Liver (tissue), 9 donors: Measurements from ENCODE around the gene GPBP1L1. TPM values are rescaled to one million over a fixed set of nuclear protein-coding genes. Genes with fewer than 3 reads are reported as not detected.
"Not testable (repeated sequence)": the region's sequence is repeated elsewhere in the genome, so short reads cannot be mapped to it uniquely, and the experiment has no call there.

Experiments
- DNase-seq: peaks from one replicate; pipeline ENCODE4 v3.0.0-alpha.2; 2017; ENCODE audit warnings: low spot score
- H3K27ac ChIP-seq, 2 donors: one replicate each; pipeline ENCODE4 v1.7.0; 2013; ENCODE audit warnings: inconsistent platforms in 2 of 2, low read length in 2 of 2, control low read depth in 1 of 2, low read depth in 1 of 2, mild to moderate bottlenecking in 1 of 2
- H3K27me3 ChIP-seq, 4 donors: one replicate each; pipeline versions ENCODE4 v1.6.1 to v1.7.0; 2013; ENCODE audit warnings: low read length in 3 of 4, inconsistent platforms in 1 of 4, mild to moderate bottlenecking in 1 of 4, moderate library complexity in 1 of 4; ENCODE audit not compliant: control insufficient read depth in 4 of 4, insufficient read depth in 4 of 4
- H3K36me3 ChIP-seq, 4 donors: one replicate each; pipeline versions ENCODE4 v1.6.1 to v1.7.0; 2013; ENCODE audit warnings: low read length in 3 of 4, mild to moderate bottlenecking in 3 of 4, low read depth in 1 of 4, moderate library complexity in 1 of 4; ENCODE audit not compliant: control insufficient read depth in 4 of 4, insufficient read depth in 3 of 4
- H3K4me1 ChIP-seq, 4 donors: one replicate each; pipeline versions ENCODE4 v1.6.1 to v1.7.0; 2013; ENCODE audit warnings: low read length in 3 of 4, mild to moderate bottlenecking in 3 of 4, moderate library complexity in 1 of 4; ENCODE audit not compliant: control insufficient read depth in 4 of 4, insufficient read depth in 4 of 4
- H3K4me3 ChIP-seq, 3 donors: one replicate each; pipeline versions ENCODE4 v1.6.1 to v1.7.0; 2013; ENCODE audit warnings: low read length in 3 of 3, control low read depth in 1 of 3, low read depth in 1 of 3, mild to moderate bottlenecking in 1 of 3
- H3K9ac ChIP-seq, 2 donors: one replicate each; pipeline ENCODE4 v1.7.0; 2013; ENCODE audit warnings: low read length in 2 of 2, mild to moderate bottlenecking in 2 of 2, moderate library complexity in 2 of 2, control low read depth in 1 of 2, low read depth in 1 of 2
- H3K9me3 ChIP-seq, 4 donors: one replicate each; pipeline versions ENCODE4 v1.6.1 to v1.7.0; 2013; ENCODE audit warnings: low read length in 3 of 4; ENCODE audit not compliant: control insufficient read depth in 4 of 4
- EGR1 ChIP-seq, 2 donors: IDR thresholded peaks; 2 replicates each; pipeline ENCODE4 v1.6.1; 2016 to 2018; ENCODE audit warnings: antibody characterized with exemption in 2 of 2, low read depth in 2 of 2
- FOXA1 ChIP-seq: IDR thresholded peaks from 2 replicates; pipeline ENCODE4 v1.6.1; 2016; ENCODE audit warnings: antibody characterized with exemption
- FOXA2 ChIP-seq: IDR thresholded peaks from 2 replicates; pipeline ENCODE4 v1.6.1; 2016; ENCODE audit warnings: antibody characterized with exemption
- HNF4A ChIP-seq, 2 donors: conservative IDR thresholded peaks; 2 replicates each; pipeline ENCODE4 v1.6.1; 2016; ENCODE audit warnings: antibody characterized with exemption in 2 of 2, mild to moderate bottlenecking in 2 of 2
- HNF4G ChIP-seq: IDR thresholded peaks from 2 replicates; pipeline ENCODE4 v1.6.1; 2016; ENCODE audit warnings: antibody characterized with exemption
- JUND ChIP-seq, 2 donors: IDR thresholded peaks; 2 replicates each; pipeline ENCODE4 v1.6.1; 2016; ENCODE audit warnings: antibody characterized with exemption in 2 of 2
- NR2F2 ChIP-seq: IDR thresholded peaks from 2 replicates; pipeline ENCODE4 v1.6.1; 2016; ENCODE audit warnings: antibody characterized with exemption
- RAD21 ChIP-seq, 2 donors: IDR thresholded peaks; 2 replicates each; pipeline ENCODE4 v1.6.1; 2016; ENCODE audit warnings: antibody characterized with exemption in 2 of 2, mild to moderate bottlenecking in 2 of 2
- RXRA ChIP-seq, 2 donors: IDR thresholded peaks; 2 replicates each; pipeline ENCODE4 v1.6.1; 2017 to 2018; ENCODE audit warnings: antibody characterized with exemption in 2 of 2, mild to moderate bottlenecking in 1 of 2
- SP1 ChIP-seq: IDR thresholded peaks from 2 replicates; pipeline ENCODE4 v1.6.1; 2018; ENCODE audit warnings: antibody characterized with exemption, mild to moderate bottlenecking
- TAF1 ChIP-seq: conservative IDR thresholded peaks from 2 replicates; pipeline ENCODE4 v1.6.1; 2016; ENCODE audit warnings: antibody characterized with exemption, mild to moderate bottlenecking
- YY1 ChIP-seq: IDR thresholded peaks from 2 replicates; pipeline ENCODE4 v1.6.1; 2016; ENCODE audit warnings: antibody characterized with exemption, mild to moderate bottlenecking
- WGBS: extraction: QIAGEN DNeasy Blood & Tissue Kit; methylation state at CpG from one replicate; pipeline ENCODE4 v1.1.7; 2013; 5-methylcytosine and 5-hydroxymethylcytosine counted together
- polyA plus RNA-seq, 2 donors: library from polyadenylated mRNA; stranded (reverse) in 1 of 2; unstranded in 1 of 2; fragments of 200-250 nt in 1 of 2; fragments of >200 nt in 1 of 2; fragmentation: Nextera tagmentation in 1 of 2; extraction: Ambion mirVana in 1 of 2; gene quantifications; one replicate each; pipeline versions ENCODE4 v1.2.1 to v1.2.3, GENCODE V29; 2013 to 2015
- total RNA-seq, 2 donors: library from RNA; depleted of rRNA; stranded (reverse); fragments of >200 nt; gene quantifications; one replicate each; pipeline ENCODE4 v1.2.3, GENCODE V29; 2014
- TF ChIP-seq, protein P1 (sequence below): IDR thresholded peaks from 2 replicates; pipeline ENCODE4 v1.6.1; 2016; ENCODE audit warnings: antibody characterized with exemption
- TF ChIP-seq, protein P2 (sequence below): IDR thresholded peaks from 2 replicates; pipeline ENCODE4 v1.6.1; 2016; ENCODE audit warnings: antibody characterized with exemption, mild to moderate bottlenecking
- TF ChIP-seq, protein P3 (sequence below): IDR thresholded peaks from 2 replicates; pipeline ENCODE4 v1.6.1; 2016; ENCODE audit warnings: antibody characterized with exemption
- TF ChIP-seq, protein P4 (sequence below): fragments of 150-350 bp; IDR thresholded peaks from 2 replicates; pipeline ENCODE4 v1.5.1; 2017; ENCODE audit warnings: improper control_type of control experiment, low read depth, low read length; ENCODE audit not compliant: missing input control
- TF ChIP-seq, protein P5 (sequence below): IDR thresholded peaks from 2 replicates; pipeline ENCODE4 v1.6.1; 2016; ENCODE audit warnings: antibody characterized with exemption
- donor health status: healthy.
- donor health status: healthy.
- donor health status: healthy.
- donor health status: healthy.
- donor health status: healthy.

The GPBP1L1 gene
- total and polyA plus RNA-seq, 4 donors: 24.8 to 86.7 (median 53.5) TPM

DNA sequence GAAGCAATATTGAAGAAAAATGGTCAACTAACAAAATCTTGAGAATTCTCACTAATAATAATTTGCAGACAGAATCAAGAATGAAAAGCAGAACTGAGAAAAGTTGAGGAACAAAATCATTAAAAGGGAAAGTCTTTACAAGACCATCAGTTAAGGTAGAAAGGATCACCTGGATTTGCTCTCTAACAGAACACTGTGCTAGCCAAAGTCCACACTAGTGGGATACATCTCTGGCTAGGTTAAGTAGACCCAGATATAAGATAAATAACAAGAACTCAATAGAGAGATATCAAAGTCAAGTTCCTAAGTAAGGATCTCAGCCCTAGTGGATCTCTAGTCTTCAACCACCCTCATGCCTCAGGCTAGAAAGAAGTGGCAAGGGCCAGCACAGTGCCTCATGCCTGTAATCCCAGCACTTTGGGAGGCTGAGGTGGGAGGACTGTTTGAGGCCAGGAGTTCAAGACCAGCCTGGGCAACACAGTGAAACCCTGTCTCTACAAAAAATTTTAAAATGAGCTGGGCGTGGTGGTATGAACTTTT, 44.5 kb upstream of the GPBP1L1 start:
- H3K9ac ChIP-seq: no peak overlapping the region
- DNase-seq: no peak
- no peaks in the 10 kb centered on the region for H3K27me3 ChIP-seq
- H3K36me3 ChIP-seq: peaks cover 0 to 5% (median 3%) of the 10 kb centered on the region in 4 donors
- no peaks in the 10 kb centered on the region for H3K4me1 ChIP-seq
- no peak overlapping the region for H3K4me3 ChIP-seq
- no peak for TF ChIP-seq FOXA2
- TF ChIP-seq HNF4A (conservative IDR thresholded peaks at IDR 0.05): no peak
- TF ChIP-seq TAF1: no peak
- TF ChIP-seq FOXA1: no peak
- TF ChIP-seq, protein P1, sequence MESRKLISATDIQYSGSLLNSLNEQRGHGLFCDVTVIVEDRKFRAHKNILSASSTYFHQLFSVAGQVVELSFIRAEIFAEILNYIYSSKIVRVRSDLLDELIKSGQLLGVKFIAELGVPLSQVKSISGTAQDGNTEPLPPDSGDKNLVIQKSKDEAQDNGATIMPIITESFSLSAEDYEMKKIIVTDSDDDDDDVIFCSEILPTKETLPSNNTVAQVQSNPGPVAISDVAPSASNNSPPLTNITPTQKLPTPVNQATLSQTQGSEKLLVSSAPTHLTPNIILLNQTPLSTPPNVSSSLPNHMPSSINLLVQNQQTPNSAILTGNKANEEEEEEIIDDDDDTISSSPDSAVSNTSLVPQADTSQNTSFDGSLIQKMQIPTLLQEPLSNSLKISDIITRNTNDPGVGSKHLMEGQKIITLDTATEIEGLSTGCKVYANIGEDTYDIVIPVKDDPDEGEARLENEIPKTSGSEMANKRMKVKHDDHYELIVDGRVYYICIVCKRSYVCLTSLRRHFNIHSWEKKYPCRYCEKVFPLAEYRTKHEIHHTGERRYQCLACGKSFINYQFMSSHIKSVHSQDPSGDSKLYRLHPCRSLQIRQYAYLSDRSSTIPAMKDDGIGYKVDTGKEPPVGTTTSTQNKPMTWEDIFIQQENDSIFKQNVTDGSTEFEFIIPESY: no peak
- TF ChIP-seq RAD21 (IDR thresholded peaks at IDR 0.05): no peak
- TF ChIP-seq, protein P2, sequence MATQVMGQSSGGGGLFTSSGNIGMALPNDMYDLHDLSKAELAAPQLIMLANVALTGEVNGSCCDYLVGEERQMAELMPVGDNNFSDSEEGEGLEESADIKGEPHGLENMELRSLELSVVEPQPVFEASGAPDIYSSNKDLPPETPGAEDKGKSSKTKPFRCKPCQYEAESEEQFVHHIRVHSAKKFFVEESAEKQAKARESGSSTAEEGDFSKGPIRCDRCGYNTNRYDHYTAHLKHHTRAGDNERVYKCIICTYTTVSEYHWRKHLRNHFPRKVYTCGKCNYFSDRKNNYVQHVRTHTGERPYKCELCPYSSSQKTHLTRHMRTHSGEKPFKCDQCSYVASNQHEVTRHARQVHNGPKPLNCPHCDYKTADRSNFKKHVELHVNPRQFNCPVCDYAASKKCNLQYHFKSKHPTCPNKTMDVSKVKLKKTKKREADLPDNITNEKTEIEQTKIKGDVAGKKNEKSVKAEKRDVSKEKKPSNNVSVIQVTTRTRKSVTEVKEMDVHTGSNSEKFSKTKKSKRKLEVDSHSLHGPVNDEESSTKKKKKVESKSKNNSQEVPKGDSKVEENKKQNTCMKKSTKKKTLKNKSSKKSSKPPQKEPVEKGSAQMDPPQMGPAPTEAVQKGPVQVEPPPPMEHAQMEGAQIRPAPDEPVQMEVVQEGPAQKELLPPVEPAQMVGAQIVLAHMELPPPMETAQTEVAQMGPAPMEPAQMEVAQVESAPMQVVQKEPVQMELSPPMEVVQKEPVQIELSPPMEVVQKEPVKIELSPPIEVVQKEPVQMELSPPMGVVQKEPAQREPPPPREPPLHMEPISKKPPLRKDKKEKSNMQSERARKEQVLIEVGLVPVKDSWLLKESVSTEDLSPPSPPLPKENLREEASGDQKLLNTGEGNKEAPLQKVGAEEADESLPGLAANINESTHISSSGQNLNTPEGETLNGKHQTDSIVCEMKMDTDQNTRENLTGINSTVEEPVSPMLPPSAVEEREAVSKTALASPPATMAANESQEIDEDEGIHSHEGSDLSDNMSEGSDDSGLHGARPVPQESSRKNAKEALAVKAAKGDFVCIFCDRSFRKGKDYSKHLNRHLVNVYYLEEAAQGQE: no peak
- TF ChIP-seq HNF4G: no peak
- no peak for TF ChIP-seq SP1
- TF ChIP-seq, protein P3, sequence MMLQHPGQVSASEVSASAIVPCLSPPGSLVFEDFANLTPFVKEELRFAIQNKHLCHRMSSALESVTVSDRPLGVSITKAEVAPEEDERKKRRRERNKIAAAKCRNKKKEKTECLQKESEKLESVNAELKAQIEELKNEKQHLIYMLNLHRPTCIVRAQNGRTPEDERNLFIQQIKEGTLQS: no peak
- no peak for TF ChIP-seq EGR1 (IDR thresholded peaks at IDR 0.05; ENCODE audit: low read depth in 2 of 2)
- no peak for TF ChIP-seq JUND (IDR thresholded peaks at IDR 0.05)
- 96% methylated on average over 1 of the region's 1 CpG for WGBS
- no peak overlapping the region for H3K27ac ChIP-seq
- no peaks in the 10 kb centered on the region for H3K9me3 ChIP-seq

DNA sequence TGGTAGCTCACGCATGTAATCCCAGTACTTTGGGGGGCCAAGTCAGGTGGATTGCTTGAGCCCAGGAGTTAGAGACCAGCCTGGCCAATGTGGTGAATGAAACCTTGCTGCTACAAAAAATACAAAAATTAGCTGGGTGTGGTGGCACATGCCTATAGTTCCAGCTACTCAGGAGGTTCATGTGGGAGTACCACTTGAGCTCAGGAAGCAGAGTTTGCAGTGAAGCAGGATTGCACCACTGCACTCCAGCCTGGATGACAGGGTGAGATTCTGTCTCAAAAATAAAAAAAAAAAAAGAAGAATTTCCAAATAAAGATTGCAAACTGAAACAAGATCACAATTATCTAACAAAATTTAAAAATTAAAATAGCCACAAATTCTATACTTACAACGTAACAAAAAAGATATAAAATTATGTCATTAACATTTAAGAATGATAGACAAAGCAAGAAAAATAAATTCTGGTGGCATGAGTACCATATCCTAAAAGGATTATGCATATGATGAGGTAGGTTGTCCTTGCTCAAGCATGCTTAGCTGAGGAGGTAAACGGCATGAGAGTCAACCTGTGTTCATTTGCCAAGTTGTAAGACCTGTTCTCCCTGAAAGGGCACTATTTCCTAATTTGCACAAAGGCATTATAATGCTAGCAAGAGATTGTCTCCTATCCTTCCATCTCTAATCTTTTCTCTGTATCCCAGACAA, 43.9 kb upstream of the GPBP1L1 start:
- Histone ChIP-seq H3K36me3 (peaks cover 0 to 5% (median 3%) of the 10 kb centered on the region in 4 donors), H3K9me3 (no peaks in the 10 kb centered on the region), H3K4me1 (no peaks in the 10 kb centered on the region), H3K4me3 (no peak overlapping the region), H3K27me3 (no peaks in the 10 kb centered on the region), H3K27ac (no peak overlapping the region), H3K9ac (no peak overlapping the region)
- no peak for DNase-seq
- WGBS: 74% methylated on average over 3 of the region's 3 CpGs
- TF ChIP-seq RAD21 (IDR thresholded peaks at IDR 0.05) (no peak), FOXA2 (no peak), JUND (IDR thresholded peaks at IDR 0.05) (no peak), TAF1 (no peak), RXRA (IDR thresholded peaks at IDR 0.05) (no peak), FOXA1 (no peak), HNF4A (conservative IDR thresholded peaks at IDR 0.05) (no peak), SP1 (no peak), NR2F2 (no peak), HNF4G (no peak), EGR1 (IDR thresholded peaks at IDR 0.05; ENCODE audit: low read depth in 2 of 2) (no peak), YY1 (no peak)
- TF ChIP-seq, protein P3: no peak
- TF ChIP-seq, protein P4, sequence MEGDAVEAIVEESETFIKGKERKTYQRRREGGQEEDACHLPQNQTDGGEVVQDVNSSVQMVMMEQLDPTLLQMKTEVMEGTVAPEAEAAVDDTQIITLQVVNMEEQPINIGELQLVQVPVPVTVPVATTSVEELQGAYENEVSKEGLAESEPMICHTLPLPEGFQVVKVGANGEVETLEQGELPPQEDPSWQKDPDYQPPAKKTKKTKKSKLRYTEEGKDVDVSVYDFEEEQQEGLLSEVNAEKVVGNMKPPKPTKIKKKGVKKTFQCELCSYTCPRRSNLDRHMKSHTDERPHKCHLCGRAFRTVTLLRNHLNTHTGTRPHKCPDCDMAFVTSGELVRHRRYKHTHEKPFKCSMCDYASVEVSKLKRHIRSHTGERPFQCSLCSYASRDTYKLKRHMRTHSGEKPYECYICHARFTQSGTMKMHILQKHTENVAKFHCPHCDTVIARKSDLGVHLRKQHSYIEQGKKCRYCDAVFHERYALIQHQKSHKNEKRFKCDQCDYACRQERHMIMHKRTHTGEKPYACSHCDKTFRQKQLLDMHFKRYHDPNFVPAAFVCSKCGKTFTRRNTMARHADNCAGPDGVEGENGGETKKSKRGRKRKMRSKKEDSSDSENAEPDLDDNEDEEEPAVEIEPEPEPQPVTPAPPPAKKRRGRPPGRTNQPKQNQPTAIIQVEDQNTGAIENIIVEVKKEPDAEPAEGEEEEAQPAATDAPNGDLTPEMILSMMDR: no peak
- TF ChIP-seq, protein P1: no peak
- TF ChIP-seq, protein P5, sequence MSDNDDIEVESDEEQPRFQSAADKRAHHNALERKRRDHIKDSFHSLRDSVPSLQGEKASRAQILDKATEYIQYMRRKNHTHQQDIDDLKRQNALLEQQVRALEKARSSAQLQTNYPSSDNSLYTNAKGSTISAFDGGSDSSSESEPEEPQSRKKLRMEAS: no peak

DNA sequence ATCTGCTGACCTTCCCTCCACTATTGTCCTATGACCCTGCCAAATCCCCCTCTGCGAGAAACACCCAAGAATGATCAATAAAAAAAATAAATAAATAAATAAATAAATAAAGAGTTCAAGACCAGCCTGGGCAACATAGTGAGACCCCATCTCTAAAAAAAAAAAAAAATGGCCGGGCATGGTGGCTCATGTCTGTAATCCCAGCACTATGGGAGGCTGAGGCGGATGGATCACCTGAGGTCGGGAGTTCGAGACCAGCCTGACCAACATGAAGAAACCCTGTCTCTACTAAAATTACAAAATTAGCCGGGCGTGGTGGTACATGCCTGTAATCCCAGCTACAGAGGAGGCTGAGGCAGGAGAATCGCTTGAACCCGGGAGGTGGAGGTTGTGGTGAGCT, 39.7 kb upstream of the GPBP1L1 start:
- not testable (repeated sequence) for H3K9ac ChIP-seq, H3K9me3 ChIP-seq, H3K4me3 ChIP-seq, H3K27me3 ChIP-seq, H3K27ac ChIP-seq, H3K4me1 ChIP-seq, H3K36me3 ChIP-seq, DNase-seq
- WGBS: 98% methylated on average over 9 of the region's 9 CpGs
